ENCODE results near the gene HASPIN.

The HASPIN gene

DNA sequence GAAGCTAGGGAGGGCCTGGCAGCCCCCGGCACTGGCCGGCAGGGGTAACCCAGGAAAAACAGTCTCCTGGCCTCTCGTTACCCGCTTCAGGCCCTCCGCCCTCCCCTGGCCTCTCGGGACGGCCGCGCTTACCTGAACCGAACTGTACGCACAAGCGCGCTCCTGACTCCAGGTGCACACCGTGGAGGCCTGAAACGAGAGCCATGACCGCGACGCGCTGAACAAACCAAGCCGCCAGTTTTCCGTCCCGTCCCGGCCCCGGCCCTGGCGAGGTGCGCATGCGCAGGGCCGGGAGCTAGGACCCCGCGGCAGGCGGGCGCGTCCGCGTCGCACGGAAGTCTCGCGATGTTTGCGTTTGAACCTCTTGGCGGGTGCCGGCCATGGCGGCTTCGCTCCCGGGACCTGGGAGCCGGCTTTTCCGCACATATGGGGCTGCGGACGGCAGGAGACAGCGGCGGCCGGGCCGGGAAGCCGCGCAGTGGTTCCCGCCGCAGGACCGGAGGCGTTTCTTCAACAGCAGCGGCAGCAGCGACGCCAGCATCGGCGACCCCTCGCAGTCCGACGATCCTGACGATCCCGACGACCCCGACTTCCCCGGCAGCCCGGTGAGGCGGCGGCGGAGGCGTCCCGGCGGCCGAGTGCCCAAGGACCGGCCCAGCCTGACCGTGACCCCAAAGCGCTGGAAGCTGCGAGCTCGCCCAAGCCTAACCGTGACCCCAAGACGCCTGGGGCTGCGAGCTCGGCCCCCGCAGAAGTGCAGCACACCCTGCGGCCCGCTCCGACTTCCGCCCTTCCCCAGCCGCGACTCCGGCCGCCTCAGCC lies at the start of gene HASPIN:
TSS of gene HASPIN (plus strand) at position 348 of the 822 bp plus-strand sequence. CDS start at position 381, 33 bp downstream.
- in situ Hi-C loops (cut with MboI; ENCODE audit: low sequenced_read_pairs), result no loop called here

DNA sequence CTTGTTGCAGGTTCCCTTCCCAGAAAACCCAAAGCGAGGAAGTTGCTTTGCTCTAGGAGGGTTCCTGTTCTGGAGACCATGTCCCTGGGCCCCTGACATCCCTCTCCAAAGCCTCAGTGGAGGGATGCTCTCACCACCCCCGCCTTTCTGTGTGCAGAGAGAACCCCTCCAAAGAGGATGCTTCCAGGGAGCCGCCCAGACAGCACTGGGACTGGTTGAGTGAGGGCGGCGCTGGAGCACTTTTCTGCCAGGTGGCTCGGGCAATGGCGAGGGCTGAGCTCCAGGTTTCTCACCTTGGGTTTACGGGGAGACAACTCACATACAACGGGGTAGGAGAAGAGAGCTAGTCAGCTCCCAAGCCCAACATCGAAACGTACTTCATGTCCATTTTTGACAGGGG lies 47.8 kb upstream of the HASPIN start:
- in situ Hi-C loops (cut with MboI; ENCODE audit: low sequenced_read_pairs), result no loop called here

DNA sequence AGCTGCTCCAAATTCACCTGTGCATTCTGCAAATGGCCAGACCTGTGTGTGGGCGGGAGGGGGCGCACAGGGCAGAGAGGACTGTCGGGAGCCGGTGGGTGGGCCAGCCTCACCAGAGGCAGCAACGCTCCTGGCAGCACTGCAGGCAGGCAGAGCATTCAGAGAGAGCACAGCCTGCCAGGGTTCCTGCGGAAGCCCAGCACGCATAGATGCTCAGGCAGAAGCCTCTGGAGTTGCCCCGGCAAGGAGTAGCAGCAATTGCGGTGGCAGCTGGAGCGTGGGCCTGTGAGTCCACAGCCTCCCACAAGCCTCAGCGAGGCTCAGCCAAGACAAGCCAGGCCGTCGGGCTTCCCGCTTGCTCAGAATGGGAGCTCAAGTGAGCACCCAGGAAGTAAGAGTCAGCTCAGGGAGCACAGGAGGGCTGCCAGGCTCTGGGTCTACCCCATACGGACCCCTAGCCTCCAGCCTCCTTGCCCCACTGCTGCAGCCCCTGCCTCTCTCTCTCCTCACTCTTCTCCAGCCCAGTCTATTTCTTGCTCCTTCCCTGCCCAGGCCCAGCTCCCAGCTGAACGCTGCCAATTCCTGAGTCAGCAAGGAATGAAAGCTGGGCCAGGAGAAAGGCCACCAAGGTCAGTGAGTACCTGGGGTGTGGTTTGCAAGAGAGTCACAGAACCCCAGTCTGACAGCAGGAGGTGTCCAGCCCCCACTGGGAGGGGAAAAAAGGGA lies 45.4 kb upstream of the HASPIN start:
- in situ Hi-C loops (cut with MboI; ENCODE audit: low sequenced_read_pairs), result no loop called here

DNA sequence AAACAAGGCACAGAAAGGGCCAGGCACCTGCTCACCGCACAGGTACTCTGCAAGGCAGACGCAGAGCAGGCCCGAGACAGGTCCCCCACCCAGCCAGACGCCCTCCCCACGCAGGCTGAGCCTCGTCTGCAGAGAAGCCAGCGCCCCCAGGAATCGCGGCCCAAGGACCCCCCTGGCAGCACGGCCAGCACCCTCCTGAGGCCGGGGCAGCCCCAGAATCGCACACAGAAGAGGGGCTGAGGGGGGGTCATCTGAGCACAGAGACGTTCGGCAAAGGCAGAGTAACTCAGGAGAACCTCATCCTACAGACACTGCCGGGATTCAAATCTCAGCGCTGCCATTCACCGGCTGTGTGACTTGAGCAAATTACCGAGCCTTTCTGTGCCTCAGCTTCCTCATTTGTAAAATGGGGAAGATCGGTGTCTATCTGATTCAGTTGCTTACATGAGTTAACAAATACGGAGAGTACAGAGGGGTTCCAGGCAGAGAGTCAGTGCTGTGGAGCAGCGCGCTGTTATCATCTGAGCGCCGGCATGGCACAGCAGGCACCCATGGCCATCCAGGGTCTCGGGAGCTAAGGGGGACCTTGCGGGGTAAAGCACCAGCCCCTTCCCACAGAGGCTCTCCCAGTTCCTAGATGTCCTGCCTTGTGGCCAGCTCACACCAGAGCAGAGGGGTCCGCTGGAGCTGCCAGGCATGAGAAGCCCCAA lies 44.7 kb upstream of the HASPIN start:
- in situ Hi-C loops (cut with MboI; ENCODE audit: low sequenced_read_pairs), result no loop called here

DNA sequence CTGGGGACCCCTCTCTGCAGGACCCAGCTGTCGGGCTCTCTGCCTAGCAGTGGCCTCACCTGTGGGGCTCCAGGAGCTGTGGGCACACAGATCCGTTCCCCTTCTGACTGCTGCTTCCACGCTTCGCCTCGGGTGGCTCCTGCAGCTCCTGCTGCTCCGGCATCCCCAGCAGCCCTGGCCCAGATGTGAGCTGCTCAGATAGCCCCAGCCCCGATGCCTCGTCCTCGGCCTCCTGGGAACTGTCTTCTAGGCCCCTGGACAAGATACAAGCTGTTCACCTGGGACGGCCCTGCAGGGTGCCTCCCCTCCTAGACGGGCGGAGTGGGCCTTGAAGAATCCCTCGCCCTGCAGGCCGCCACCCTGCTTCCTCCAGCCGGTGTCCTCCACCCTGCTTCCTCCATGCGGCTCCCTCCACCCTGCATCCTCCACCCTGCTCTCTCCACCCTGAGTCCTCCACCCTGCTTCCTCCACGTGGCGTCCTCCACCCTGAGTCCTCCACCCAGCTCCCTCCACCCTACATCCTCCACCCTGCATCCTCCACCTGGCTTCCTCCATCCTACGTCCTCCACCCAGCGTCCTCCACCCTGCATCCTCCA lies 44.1 kb upstream of the HASPIN start:
- in situ Hi-C loops (cut with MboI; ENCODE audit: low sequenced_read_pairs), result no loop called here

DNA sequence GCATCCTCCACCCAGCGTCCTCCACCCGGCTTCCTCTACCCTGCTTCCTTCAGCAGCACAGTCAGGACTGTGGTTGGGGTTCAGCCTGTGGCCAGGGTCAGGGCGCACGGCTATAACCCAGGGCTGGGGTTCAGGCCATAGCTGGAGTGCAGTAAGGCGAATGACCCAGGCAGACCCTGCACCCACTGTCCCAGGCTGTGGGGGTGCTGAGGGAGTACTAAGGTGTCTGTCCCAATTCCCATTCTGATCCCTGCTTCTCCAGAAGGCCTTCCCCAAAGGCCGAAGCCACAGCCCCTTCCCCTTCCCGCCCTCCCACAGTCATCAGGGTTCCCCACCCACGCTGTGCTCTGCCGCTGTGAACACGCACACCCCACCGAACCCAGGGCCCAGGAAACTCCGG lies 42.6 kb upstream of the HASPIN start:
- in situ Hi-C loops (cut with MboI; ENCODE audit: low sequenced_read_pairs), result no loop called here

DNA sequence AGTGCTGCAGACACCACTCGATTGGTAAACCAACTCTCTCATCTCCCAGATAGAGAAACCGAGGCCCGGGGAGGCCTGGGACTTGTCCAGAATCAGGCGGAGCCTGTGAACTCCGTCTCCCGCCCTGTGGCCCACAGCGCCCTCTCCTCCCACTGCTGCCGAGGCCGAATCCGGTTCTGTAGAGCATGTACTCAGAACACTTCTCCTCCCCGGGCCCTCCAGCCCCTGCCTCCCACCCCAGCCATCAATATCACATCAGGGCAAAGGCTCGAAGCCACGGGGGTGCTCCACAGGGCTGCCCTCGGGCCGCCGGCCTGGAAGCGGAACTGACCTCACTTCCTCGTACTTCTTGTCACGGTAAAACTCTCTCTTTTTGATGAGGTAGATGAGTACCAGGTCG lies 42.1 kb upstream of the HASPIN start:
- in situ Hi-C loops (cut with MboI; ENCODE audit: low sequenced_read_pairs), result no loop called here

DNA sequence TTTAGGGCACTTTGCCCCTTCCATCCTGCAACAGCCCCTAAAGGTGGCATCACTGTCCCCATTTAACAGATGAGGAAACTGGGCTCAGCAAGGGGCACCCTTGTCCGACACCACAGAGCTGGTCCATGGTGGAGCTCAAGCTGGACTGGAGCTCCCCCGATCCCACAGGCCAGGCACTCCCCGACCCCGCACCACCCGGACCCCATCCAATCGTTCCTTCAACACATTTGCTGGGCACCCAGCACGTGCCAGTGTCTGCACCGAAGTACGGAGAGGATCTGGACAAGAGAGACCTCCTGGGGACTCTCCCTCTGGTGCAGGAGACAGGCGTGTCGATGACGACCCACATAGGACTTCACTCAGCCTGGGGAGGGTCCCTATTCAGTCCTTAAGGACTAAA lies 41.7 kb upstream of the HASPIN start:
- in situ Hi-C loops (cut with MboI; ENCODE audit: low sequenced_read_pairs), result no loop called here

DNA sequence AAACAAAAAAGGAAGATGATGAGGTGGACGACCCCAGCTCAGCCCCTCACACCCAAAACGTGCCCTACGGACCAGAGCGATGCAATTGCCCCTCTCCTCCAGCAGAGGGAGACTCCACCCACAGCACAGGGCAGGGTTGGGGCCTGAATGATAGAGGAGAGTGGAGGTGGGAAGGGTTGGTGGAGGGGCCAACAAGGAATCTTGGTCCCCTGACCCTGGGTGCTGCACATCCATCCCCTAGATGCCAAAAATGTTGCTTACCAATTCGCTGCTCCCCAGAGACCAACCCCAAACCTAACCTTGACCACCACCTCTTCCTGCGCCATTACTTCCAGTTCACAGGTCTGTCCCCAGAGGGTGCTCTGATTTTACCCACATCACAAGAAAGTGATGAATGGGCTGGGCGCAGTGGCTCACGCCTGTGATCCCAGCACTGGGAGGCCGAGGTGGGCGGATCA lies 40.6 kb upstream of the HASPIN start:
- in situ Hi-C loops (cut with MboI; ENCODE audit: low sequenced_read_pairs), result no loop called here

DNA sequence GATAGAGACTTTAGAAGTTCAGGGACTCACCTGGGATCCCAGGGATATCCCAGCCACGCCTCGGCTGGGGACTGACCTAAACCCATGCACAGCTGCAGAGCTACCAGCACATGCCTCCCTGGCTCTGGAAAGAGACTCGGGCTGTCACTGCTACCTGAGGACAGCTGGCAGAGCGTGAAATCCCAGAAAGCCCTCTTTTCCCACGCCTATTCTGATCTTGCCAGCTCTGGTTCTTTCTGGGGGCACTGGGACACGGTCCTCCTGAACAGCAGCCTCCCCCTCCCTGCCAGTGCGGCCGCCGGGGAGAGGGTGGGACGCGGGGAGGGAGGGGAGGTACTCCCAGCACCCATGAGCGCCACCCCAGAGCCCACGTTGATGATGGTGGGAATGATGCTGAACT lies 38.5 kb upstream of the HASPIN start:
- in situ Hi-C loops (cut with MboI; ENCODE audit: low sequenced_read_pairs), result no loop called here

DNA sequence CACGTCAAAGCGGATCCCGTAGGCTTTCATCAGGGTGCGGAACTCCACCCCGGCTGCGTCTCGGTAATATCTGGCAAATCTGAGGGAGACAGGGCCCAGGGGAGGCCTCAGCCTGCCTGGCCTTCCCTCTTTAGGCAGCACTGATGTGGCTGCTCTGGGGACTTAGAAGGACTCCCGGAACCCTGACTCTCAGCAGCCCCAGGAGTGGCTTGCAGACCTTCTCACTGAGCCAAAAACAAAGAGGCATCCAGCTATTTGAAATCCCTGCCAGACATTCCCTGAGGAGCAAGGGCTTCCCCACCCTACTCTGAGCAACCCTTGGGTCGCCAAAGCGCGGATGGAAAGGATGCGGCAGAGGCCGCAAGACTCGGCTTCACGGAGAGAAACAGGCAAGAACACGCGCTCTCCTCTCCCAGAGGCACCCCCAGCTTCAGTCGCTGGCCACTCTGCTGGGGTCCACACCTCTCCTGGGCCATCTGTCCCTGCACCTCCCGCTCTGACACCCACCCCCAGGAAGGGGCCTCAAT lies 35.6 kb upstream of the HASPIN start:
- in situ Hi-C loops (cut with MboI; ENCODE audit: low sequenced_read_pairs), result no loop called here

DNA sequence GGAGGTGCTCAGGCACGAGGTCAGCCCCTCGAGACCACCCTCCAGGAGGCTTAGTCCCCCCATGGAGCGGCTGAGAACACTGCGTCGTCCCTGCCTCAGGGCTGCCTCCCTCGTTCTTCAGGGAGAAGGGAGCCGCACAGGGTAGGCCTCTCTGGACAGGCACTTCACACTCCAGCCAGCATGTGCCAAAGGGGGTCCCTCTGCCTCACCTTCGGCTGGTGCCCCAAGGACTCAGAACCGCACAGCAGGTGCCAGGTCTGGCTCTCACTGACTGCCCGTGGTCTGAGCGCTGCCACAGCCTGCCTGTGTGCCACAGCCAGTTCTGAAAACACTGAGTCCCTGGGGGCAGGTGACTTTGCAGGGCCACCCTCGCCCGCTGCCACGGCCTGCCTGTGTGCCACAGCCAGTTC lies 34.8 kb upstream of the HASPIN start:
- in situ Hi-C loops (cut with MboI; ENCODE audit: low sequenced_read_pairs), result no loop called here

DNA sequence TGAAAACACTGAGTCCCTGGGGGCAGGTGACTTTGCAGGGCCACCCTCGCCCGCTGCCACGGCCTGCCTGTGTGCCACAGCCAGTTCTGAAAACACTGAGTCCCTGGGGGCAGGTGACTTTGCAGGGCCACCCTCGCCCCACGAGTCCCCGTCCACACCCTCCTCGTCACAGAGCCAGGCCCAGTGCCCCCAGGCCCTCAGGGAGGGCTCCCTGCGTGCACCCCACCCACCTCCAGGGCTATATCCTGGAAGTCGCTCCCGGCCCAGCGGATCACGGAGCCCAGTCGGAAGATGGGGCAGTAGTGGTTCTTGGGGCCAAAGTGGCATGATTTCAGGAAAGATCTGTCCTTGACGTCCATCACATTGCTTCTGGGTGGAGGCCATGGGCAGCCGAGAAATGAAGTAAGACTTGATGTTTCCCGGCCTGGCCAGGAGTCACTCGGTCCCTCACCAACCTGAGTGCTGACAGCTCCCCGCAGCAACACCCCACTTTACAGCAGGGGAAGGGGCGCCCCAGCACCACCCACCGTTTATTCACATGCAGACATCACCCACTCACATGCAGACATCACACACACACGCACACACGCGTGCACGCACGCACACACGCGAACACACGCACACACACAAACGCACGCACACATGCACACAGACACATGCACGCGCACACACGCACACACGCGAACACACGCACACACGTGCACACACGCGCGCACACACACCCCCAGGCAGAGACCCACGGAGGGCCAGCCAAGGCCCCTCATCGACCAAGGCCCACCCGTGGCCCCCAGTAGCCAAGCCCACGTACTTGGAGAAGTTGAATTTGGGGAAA lies 34.2 kb upstream of the HASPIN start:
- in situ Hi-C loops (cut with MboI; ENCODE audit: low sequenced_read_pairs), result no loop called here

DNA sequence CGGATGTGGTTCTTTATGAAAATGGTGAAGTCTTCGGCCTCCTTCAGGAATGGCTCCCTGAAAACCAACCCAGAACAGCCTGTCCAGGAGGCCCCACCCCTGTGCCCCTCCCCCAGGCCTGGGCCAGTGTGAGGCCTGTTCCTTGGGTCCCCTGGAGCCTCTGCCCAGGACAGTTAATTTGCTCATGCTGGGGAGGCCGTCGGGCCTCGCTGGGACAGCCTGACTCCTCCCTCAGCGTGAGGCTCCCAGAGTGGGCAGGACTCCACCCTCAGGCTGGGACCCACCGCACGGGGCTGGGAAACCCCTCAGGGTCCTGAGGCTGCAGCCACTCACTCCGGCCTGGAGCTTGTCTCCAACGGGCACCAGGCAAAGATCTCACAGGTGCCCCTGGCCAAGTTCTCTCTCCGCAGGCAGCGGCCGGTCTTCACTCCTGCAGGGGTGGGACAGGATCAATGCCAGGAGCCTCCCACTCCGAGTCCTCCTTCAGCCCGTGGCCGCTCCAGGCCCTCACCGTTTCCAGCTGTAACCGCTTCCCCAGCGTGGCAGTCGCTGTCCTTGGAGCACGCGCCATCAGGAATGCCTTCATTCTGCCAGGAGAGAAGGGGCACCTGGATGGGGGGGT lies 33.5 kb upstream of the HASPIN start:
- in situ Hi-C loops (cut with MboI; ENCODE audit: low sequenced_read_pairs), result no loop called here

DNA sequence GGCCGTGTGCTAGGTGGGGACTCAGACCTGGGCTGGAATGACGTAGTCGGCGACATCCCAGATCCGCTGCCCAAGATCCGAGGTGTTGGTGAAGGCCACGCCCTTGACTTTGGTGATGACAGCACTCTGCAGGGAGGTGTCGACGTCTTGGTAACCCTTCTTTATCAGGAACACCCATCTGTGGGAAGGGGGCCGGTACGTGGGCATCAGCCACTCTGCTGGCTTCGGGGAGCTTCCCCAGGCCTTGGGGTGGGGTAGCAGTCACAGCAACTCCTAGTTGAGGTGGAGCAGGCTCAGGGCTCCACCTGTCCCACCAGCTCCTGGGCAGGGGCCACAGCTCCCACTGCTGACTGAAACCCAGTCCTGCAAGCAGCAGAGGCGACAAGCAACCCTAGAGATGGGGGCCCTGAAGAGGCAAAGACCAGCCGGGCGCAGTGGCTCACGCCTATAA lies 32.1 kb upstream of the HASPIN start:
- in situ Hi-C loops (cut with MboI; ENCODE audit: low sequenced_read_pairs), result no loop called here

DNA sequence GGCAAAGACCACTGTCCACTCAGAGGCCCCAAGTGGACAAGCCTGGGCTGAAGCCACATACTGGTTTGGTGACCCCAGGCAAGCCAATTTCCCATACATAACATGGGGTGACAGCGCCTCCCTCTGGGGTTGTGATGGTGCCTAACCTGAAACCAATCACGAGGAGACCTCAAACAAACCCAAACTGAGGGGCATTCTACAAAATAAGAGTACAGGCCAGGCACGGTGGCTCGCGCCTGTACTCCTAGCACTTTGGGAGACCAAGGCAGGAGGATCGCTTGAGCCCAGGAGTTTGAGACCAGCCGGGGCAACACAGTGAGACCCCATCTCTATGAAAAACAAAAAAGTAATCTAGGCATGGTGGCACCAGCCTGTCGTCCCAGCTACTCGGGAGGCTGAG lies 31.4 kb upstream of the HASPIN start:
- in situ Hi-C loops (cut with MboI; ENCODE audit: low sequenced_read_pairs), result no loop called here

DNA sequence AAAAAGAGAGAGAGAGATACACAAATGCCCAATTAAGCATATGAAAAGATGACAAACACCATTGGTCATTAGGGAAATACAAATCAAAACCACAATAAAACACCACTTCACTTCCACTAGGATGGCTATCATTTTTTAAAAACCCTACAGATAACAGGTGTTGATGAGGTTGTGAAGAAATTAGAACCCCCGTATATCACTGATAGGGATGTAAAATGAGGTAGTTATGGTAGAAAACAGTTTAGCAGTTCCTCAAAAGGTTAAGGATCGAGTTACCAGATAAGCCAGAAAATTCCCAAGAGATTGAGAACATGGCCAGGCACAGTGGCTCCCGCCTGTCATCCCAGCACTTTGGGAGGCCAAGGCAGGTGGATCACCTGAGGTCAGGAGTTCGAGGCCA lies 30.6 kb upstream of the HASPIN start:
- in situ Hi-C loops (cut with MboI; ENCODE audit: low sequenced_read_pairs), result no loop called here

DNA sequence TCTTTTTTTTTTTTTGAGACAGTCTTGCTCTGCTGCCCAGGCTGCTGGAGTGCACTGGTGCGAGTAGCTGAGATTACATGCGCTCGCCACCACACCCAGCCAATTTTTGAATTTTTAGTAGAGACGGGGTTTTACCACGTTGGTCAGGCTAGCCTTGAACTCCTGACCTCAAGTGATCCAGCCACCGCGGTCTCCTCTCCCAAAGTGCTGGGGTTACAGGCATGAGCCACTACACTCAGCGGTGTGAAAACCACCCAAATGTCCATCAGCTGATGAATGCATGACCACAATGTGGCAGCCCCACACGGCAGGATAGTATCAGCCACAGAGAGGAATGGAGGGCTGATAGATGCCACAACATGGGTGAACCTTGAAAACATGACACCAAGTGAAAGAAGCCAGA lies 29.9 kb upstream of the HASPIN start:
- in situ Hi-C loops (cut with MboI; ENCODE audit: low sequenced_read_pairs), result no loop called here

DNA sequence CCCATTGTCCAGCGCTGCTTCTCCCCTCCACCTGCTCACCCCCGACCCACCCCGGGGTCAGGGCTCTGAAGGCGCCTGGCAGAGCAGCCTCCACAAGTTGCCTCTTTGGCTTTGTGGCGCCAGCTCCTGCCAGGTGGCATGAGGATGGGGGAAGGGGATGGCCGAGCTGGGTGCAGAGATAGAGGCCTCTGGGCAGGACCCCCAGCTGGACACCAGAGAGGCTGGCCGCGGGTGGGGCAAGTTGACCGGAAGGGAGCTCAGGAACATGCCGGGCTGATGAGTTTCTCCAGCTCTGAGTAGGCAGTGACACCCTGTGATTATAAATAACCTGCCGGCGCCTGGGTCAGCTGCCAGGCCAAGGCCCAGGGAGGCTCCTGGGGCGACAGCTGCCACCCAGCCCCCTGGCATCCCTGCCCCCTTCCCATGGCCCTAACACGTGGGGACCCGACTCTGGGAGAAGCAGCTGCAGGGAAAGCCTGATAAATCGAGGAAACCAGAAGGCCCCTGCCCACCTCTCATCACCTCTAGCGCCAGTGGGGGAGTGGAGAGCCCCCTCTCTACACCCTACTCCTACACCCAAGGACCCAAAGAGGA lies 28.5 kb upstream of the HASPIN start:
- in situ Hi-C loops (cut with MboI; ENCODE audit: low sequenced_read_pairs), result no loop called here

Data from HL-60/S4 (cell line).